HepG2 (cell line): ENCODE measurements around the gene PDS5B. TPM values are rescaled to one million over a fixed set of nuclear protein-coding genes. Genes with fewer than 3 reads are reported as not detected.

Experiments
- ATAC-seq: fragments of 200-7000 bp; cut with Tn5 transposase; 3 replicates; pipeline ENCODE4 v1.9.1; 2020; ENCODE audit warnings: mild to moderate bottlenecking, moderate library complexity
- BruUV-seq: library from RNA; stranded (reverse); fragments of 400-500 nt; replicated peaks from 2 replicates; lab custom pipeline; 2021; lab: Mats Ljungman, UMichigan
- CTCF ChIA-PET: fragments of 300-600 bp; formaldehyde crosslinking; extraction: SDS; loops from one replicate; lab custom pipeline; 2021; ENCODE audit warnings: low total read pairs, inconsistent platforms, low intra/inter-chr PET ratio; lab: Yijun Ruan, JAX
- POLR2A ChIA-PET: fragments of 350-600 bp; sonication (Branson Sonifier 250); formaldehyde crosslinking; loops from one replicate; lab custom pipeline; 2020; ENCODE audit warnings: antibody characterized with exemption, inconsistent platforms; lab: Yijun Ruan, JAX
- DNase-seq: peaks from one replicate; pipeline ENCODE4 v3.0.0-alpha.2; 2015; ENCODE audit warnings: low spot score
- FAIRE-seq: peaks from 3 replicates; lab custom pipeline; 2011; peaks lifted over from hg19 to GRCh38; lab: Jason Lieb, UNC
- H2AFZ ChIP-seq: one replicate; pipeline ENCODE4 v1.6.1; 2011; ENCODE audit warnings: low read length, inconsistent platforms
- H3K27ac ChIP-seq: fragments of 300-600 bp; 3 replicates; pipeline ENCODE4 v1.8.0; 2011; ENCODE audit warnings: mixed run types, mild to moderate bottlenecking, mixed read lengths, low read length, inconsistent platforms; ENCODE audit not compliant: insufficient read depth; ENCODE audit errors: extremely low read length
- H3K27me3 ChIP-seq, 2 experiments: fragments of 200-600 bp in 1 of 2; 2 replicates in 1 of 2; 3 replicates in 1 of 2; pipeline versions ENCODE4 v1.6.0 to v1.8.0; 2011; ENCODE audit warnings: low read length in 2 of 2, mild to moderate bottlenecking in 2 of 2, moderate library complexity in 2 of 2, inconsistent platforms in 1 of 2; ENCODE audit not compliant: insufficient read depth in 2 of 2, control insufficient read depth in 1 of 2
- H3K36me3 ChIP-seq, 2 experiments: fragments of 200-600 bp in 1 of 2; replicated peaks in 1 of 2; 2 replicates in 1 of 2; 3 replicates in 1 of 2; pipeline versions ENCODE4 v1.5.1 to v1.8.0; 2011; ENCODE audit warnings: low read length in 2 of 2, inconsistent platforms in 1 of 2; ENCODE audit not compliant: insufficient read depth in 2 of 2, control insufficient read depth in 1 of 2
- H3K4me1 ChIP-seq: 2 replicates; pipeline ENCODE4 v1.5.1; 2012; ENCODE audit warnings: low read length, inconsistent platforms; ENCODE audit not compliant: insufficient read depth
- H3K4me2 ChIP-seq: 2 replicates; pipeline ENCODE4 v1.6.0; 2011; ENCODE audit warnings: low read depth, low read length, inconsistent platforms
- H3K4me3 ChIP-seq, 3 experiments: fragments of 200-600 bp in 1 of 3; sonication (generic), shearing (Covaris generic) in 1 of 3; replicated peaks in 1 of 3; 2 replicates each; pipeline ENCODE4 v1.5.1; 2011 to 2016; ENCODE audit warnings: low read length in 3 of 3, inconsistent platforms in 2 of 3, low read depth in 2 of 3, mild to moderate bottlenecking in 2 of 3, control low read depth in 1 of 3, mixed read lengths in 1 of 3; ENCODE audit not compliant: insufficient read depth in 1 of 3
- H3K79me2 ChIP-seq: one replicate; pipeline ENCODE4 v1.6.1; 2011; ENCODE audit warnings: low read length, inconsistent platforms; ENCODE audit not compliant: insufficient read depth
- H3K9ac ChIP-seq: 2 replicates; pipeline ENCODE4 v1.6.0; 2011; ENCODE audit warnings: mild to moderate bottlenecking, low read depth, low read length, inconsistent platforms; ENCODE audit not compliant: insufficient read depth
- H3K9me3 ChIP-seq: 2 replicates; pipeline ENCODE4 v1.5.1; 2012; ENCODE audit warnings: mild to moderate bottlenecking, low read length
- H4K20me1 ChIP-seq: 2 replicates; pipeline ENCODE4 v1.6.0; 2011; ENCODE audit warnings: inconsistent platforms, mild to moderate bottlenecking, low read length, moderate library complexity; ENCODE audit not compliant: insufficient read depth
- DPF2 ChIP-seq: sonication (generic); formaldehyde crosslinking; IDR thresholded peaks from 2 replicates; pipeline ENCODE4 v1.4.0; 2020; ENCODE audit warnings: mild to moderate bottlenecking, low read depth, missing genetic modification reagents, borderline replicate concordance
- NFIC ChIP-seq: IDR thresholded peaks from 2 replicates; pipeline ENCODE4 v1.6.1; 2012; ENCODE audit warnings: mild to moderate bottlenecking, low read length, inconsistent platforms
- NR2F2 ChIP-seq: IDR thresholded peaks from 2 replicates; pipeline ENCODE4 v1.6.1; 2012; ENCODE audit warnings: low read depth, inconsistent platforms, borderline replicate concordance
- SNRNP70 ChIP-seq: fragments of 200-400 bp; formaldehyde crosslinking; IDR thresholded peaks from 2 replicates; pipeline ENCODE4 v1.6.1; 2017; ENCODE audit warnings: mild to moderate bottlenecking, low read depth, low read length, moderate library complexity
- TRIM24 ChIP-seq: sonication (generic); formaldehyde crosslinking; IDR thresholded peaks from 2 replicates; pipeline ENCODE4 v1.8.0; 2022; ENCODE audit warnings: mild to moderate bottlenecking, missing genetic modification reagents
- ZNF547 ChIP-seq: sonication (generic); formaldehyde crosslinking; IDR thresholded peaks from 2 replicates; pipeline ENCODE4 v1.5.1; 2020; ENCODE audit warnings: mild to moderate bottlenecking, missing genetic modification reagents
- ZNF563 ChIP-seq: sonication (generic); formaldehyde crosslinking; IDR thresholded peaks from 2 replicates; pipeline ENCODE4 v1.8.0; 2022; ENCODE audit warnings: mild to moderate bottlenecking, moderate library complexity, missing genetic modification reagents
- ZNF773 ChIP-seq: sonication (generic); formaldehyde crosslinking; IDR thresholded peaks from 2 replicates; pipeline ENCODE4 v1.4.0; 2020; ENCODE audit warnings: missing genetic modification reagents, borderline replicate concordance
- WGBS: methylation state at CpG from one replicate; pipeline ENCODE4 v1.1.6; 2017; ENCODE audit warnings: low lambda C conversion rate; 5-methylcytosine and 5-hydroxymethylcytosine counted together
- in situ Hi-C: cut with HindIII; loops from 2 replicates; pipeline ENCODE4 v1.10.0; 2017; ENCODE audit warnings: low pct_unique_long_range_greater_than_20kb; ENCODE audit not compliant: extremely low pct_ligation_motif_present
- intact Hi-C: fragments of 100-400 bp; cut with micrococcal nuclease; formaldehyde crosslinking; loops from one replicate; pipeline ENCODE4 v1.10.0; 2022; ENCODE audit not compliant: unreplicated experiment
- polyA plus RNA-seq, 8 experiments: library from polyadenylated mRNA; depleted of rRNA in 3 of 8; stranded (reverse) in 7 of 8; unstranded in 1 of 8; fragments of >200 nt; fragmentation: Illumina TruSeq in 4 of 8; extraction: Trizol in 4 of 8; gene quantifications; 2 replicates each; pipeline versions ENCODE4 v1.2.1 to v1.2.3, GENCODE V29; 2011 to 2016; ENCODE audit warnings: low read depth in 4 of 8, missing spikeins in 1 of 8, mixed read lengths in 1 of 8; ENCODE audit not compliant: insufficient read depth in 1 of 8
- total RNA-seq, 5 experiments: library from RNA; depleted of rRNA; stranded (reverse); fragments of >200 nt; fragmentation: Illumina TruSeq; extraction: Trizol; gene quantifications; 2 replicates each; pipeline ENCODE4 v1.2.3, GENCODE V29; 2016; ENCODE audit warnings: low read depth in 1 of 5
- TF ChIP-seq, protein P1 (sequence below): sonication (generic); formaldehyde crosslinking; IDR thresholded peaks from 2 replicates; pipeline ENCODE4 v1.5.1; 2020; ENCODE audit warnings: mild to moderate bottlenecking, missing genetic modification reagents, moderate library complexity
- TF ChIP-seq, protein P2 (sequence below): sonication (generic); formaldehyde crosslinking; IDR thresholded peaks from 2 replicates; pipeline ENCODE4 v1.4.0; 2020; ENCODE audit warnings: mild to moderate bottlenecking, missing genetic modification reagents

PDS5B gene
- total and polyA plus RNA-seq, 2 of the 13 experiments (the other 11 are each of a cell fraction or from before 2014, with no cell fraction given): 5.8 to 24.6 TPM

GRCh38 chr13:32737111-32737571 is 150.9 kb downstream of the PDS5B start (continued):
- TF ChIP-seq, protein P1, sequence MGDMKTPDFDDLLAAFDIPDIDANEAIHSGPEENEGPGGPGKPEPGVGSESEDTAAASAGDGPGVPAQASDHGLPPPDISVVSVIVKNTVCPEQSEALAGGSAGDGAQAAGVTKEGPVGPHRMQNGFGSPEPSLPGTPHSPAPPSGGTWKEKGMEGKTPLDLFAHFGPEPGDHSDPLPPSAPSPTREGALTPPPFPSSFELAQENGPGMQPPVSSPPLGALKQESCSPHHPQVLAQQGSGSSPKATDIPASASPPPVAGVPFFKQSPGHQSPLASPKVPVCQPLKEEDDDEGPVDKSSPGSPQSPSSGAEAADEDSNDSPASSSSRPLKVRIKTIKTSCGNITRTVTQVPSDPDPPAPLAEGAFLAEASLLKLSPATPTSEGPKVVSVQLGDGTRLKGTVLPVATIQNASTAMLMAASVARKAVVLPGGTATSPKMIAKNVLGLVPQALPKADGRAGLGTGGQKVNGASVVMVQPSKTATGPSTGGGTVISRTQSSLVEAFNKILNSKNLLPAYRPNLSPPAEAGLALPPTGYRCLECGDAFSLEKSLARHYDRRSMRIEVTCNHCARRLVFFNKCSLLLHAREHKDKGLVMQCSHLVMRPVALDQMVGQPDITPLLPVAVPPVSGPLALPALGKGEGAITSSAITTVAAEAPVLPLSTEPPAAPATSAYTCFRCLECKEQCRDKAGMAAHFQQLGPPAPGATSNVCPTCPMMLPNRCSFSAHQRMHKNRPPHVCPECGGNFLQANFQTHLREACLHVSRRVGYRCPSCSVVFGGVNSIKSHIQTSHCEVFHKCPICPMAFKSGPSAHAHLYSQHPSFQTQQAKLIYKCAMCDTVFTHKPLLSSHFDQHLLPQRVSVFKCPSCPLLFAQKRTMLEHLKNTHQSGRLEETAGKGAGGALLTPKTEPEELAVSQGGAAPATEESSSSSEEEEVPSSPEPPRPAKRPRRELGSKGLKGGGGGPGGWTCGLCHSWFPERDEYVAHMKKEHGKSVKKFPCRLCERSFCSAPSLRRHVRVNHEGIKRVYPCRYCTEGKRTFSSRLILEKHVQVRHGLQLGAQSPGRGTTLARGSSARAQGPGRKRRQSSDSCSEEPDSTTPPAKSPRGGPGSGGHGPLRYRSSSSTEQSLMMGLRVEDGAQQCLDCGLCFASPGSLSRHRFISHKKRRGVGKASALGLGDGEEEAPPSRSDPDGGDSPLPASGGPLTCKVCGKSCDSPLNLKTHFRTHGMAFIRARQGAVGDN (CRISPR knock-in tag): no peak
- TF ChIP-seq, protein P2, sequence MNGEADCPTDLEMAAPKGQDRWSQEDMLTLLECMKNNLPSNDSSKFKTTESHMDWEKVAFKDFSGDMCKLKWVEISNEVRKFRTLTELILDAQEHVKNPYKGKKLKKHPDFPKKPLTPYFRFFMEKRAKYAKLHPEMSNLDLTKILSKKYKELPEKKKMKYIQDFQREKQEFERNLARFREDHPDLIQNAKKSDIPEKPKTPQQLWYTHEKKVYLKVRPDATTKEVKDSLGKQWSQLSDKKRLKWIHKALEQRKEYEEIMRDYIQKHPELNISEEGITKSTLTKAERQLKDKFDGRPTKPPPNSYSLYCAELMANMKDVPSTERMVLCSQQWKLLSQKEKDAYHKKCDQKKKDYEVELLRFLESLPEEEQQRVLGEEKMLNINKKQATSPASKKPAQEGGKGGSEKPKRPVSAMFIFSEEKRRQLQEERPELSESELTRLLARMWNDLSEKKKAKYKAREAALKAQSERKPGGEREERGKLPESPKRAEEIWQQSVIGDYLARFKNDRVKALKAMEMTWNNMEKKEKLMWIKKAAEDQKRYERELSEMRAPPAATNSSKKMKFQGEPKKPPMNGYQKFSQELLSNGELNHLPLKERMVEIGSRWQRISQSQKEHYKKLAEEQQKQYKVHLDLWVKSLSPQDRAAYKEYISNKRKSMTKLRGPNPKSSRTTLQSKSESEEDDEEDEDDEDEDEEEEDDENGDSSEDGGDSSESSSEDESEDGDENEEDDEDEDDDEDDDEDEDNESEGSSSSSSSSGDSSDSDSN (CRISPR knock-in tag): no peak
- no peak for TF ChIP-seq ZNF773 (CRISPR knock-in tag)
- no peak for TF ChIP-seq ZNF563
- no peak for TF ChIP-seq SNRNP70

DNA sequence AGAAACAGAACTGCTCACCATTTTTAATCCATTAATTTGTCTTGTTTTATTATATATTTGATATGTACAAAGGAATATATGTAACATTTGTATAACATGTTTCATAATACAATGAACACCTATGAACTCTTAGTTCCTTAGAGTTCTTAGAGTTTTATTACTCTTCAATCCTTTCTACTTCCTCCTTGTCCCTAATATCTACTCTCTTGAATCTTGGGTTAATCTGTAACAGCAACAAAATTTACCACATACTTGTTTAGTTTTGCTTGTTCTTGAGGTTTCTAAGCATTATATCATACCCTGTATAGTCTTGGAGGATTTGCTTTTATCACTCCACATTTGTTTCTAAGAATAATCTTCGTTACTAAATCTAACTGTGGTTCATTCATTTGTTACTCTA is 151.4 kb downstream of the PDS5B start:
- intact Hi-C loops: no loop called here
- Histone ChIP-seq H3K9ac (no peak overlapping the region), H3K36me3 (peaks cover 1 to 6% of the 10 kb centered on the region in 2 experiments; a peak in 4 of 5 replicates), H3K27ac (no peak overlapping the region), H3K4me3 (no peak overlapping the region), H3K9me3 (no peaks in the 10 kb centered on the region), H3K4me1 (peaks cover 24% of the 10 kb centered on the region), H3K79me2 (no peaks in the 10 kb centered on the region), H3K27me3 (no peaks in the 10 kb centered on the region), H2AFZ (no peak overlapping the region), H3K4me2 (no peak overlapping the region), H4K20me1 (no peaks in the 10 kb centered on the region)
- TF ChIP-seq ZNF547: no peak
- no peak for TF ChIP-seq NR2F2
- no peak for TF ChIP-seq NFIC
- TF ChIP-seq TRIM24 (CRISPR knock-in tag): no peak
- TF ChIP-seq DPF2 (CRISPR knock-in tag): no peak
- ATAC-seq (no peak), DNase-seq (no peak), FAIRE-seq (no peak)
- in situ Hi-C loops: no loop called here
- WGBS: 96% methylated on average over 1 of the region's 1 CpG
- POLR2A ChIA-PET: no interaction called here
- CTCF ChIA-PET: no interaction called here
- BruUV-seq: no TSS peak
